Lower leg skin (tissue), 3 donors: ENCODE measurements around the gene NR1D1.

ENCODE experiments used
- POLR2A ChIP-seq, 2 donors: fragments of 450-650 bp; IDR thresholded peaks; one replicate each; pipeline ENCODE4 v1.6.1; 2016 to 2017; ENCODE audit warnings: antibody characterized with exemption in 2 of 2, mild to moderate bottlenecking in 1 of 2, moderate library complexity in 1 of 2
- TF ChIP-seq, protein P1 (sequence below), 3 donors: fragments of 450-650 bp; IDR thresholded peaks; one replicate each; pipeline ENCODE4 v1.5.1; 2016; ENCODE audit warnings: antibody characterized with exemption in 3 of 3, mild to moderate bottlenecking in 3 of 3, moderate library complexity in 2 of 3

DNA sequence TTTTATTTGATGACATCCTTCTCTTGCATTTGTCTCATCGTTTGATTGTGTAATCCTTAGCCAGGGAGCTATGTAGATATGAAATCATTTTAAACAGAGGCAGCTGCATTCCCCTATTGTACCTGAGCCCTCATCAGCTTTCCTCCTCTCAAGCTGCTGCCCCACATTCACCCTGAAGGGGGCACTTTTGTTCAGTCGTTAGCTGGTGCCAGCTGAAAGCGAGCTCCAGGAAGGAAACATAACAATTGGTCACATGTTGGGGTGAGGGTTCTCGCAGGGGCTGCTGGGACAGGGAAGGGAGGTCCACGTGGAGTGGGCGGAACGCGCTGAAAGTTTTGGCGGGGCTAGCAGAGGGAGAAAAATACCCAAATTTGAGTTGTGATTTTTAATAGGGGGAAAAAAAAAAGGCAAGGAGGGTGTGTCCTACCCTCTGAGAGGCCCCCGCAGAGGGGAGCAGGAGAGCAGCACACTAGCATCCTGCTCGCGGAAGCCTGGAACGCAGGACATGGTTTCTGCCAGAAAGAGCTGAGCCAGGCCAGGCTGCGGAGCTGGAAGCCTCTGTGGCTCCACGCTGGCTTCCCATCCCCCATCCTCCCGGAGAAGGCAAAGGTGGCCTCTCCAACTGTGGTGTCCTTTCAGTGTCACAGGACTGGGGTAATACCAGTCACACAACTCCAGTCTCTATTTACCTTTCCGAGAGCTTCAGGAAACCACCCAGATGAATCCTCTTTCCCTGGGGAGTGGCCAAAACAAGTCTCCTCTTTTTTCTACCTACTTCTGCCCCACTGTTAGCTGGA lies 12.9 kb upstream of the NR1D1 start:
- TF ChIP-seq, protein P1, sequence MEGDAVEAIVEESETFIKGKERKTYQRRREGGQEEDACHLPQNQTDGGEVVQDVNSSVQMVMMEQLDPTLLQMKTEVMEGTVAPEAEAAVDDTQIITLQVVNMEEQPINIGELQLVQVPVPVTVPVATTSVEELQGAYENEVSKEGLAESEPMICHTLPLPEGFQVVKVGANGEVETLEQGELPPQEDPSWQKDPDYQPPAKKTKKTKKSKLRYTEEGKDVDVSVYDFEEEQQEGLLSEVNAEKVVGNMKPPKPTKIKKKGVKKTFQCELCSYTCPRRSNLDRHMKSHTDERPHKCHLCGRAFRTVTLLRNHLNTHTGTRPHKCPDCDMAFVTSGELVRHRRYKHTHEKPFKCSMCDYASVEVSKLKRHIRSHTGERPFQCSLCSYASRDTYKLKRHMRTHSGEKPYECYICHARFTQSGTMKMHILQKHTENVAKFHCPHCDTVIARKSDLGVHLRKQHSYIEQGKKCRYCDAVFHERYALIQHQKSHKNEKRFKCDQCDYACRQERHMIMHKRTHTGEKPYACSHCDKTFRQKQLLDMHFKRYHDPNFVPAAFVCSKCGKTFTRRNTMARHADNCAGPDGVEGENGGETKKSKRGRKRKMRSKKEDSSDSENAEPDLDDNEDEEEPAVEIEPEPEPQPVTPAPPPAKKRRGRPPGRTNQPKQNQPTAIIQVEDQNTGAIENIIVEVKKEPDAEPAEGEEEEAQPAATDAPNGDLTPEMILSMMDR (IDR thresholded peaks at IDR 0.05): peak in 1 of 3 donors; percentile 77
- no peak for TF ChIP-seq POLR2A (IDR thresholded peaks at IDR 0.05)
